Measurements from ENCODE around the gene RLN3.

DNA sequence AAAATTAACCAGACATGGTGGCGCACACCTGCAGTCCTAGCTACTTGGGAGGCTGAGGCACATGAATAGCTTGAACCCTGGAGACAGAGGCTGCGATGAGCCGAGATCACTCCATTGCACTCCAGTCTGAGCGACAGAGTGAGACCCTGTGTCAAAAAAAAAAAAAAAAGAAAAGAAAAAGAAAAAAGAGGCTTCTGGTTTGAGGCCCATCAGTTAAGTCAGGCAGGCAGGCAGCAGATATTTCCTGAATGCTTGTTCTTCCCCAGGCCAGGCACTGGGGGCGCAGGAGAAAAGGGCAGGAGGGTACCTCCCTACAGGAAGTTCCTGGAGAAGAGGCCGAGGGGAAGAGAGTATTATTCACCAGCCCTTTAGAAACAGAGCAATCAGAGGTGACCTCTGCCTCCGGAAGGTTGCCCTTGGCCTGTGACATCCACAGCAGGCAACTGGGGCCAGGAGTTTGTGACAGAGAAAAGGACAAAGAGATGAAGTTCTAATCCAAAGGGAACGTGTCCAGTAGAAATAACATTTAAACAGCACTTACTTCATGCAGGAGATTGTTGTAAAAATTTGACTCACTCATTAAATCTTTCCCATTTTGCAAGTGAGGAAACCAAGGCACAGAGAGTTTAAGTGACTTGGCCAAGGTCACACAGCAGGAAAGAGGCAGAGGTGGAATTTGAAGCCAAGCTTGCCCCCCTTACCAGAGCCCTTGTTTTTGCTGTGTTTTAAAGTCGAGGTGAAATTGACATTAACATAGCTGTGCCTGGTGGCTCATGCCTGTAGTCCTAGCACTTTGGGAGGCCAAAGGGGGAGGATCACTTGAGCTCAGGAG lies 4.3 kb upstream of the RLN3 start:
- TF ChIP-seq SP1 (IDR thresholded peaks at IDR 0.05) (no peak), FOXA1 (IDR thresholded peaks at IDR 0.05) (no peak), FOXM1 (IDR thresholded peaks at IDR 0.05; ENCODE audit: borderline replicate concordance) (no peak), CTBP1 (IDR thresholded peaks at IDR 0.05; ENCODE audit: borderline replicate concordance) (no peak), ZNF384 (IDR thresholded peaks at IDR 0.05) (no peak), TARDBP (IDR thresholded peaks at IDR 0.05) (no peak), BHLHE40 (IDR thresholded peaks at IDR 0.05; ENCODE audit: borderline replicate concordance) (no peak), FOXK2 (IDR thresholded peaks at IDR 0.05) (no peak), LEF1 (IDR thresholded peaks at IDR 0.05; ENCODE audit: borderline replicate concordance) (no peak), SUZ12 (IDR thresholded peaks at IDR 0.05) (no peak), ELF4 (IDR thresholded peaks at IDR 0.05) (no peak)

All from HEK293T (cell line).